Measurements from ENCODE around the gene SLCO1A2. TPM values are rescaled to one million over a fixed set of nuclear protein-coding genes. Genes with fewer than 3 reads are reported as not detected.

Gene SLCO1A2
- total and polyA plus RNA-seq, 11 donors = not detected

DNA sequence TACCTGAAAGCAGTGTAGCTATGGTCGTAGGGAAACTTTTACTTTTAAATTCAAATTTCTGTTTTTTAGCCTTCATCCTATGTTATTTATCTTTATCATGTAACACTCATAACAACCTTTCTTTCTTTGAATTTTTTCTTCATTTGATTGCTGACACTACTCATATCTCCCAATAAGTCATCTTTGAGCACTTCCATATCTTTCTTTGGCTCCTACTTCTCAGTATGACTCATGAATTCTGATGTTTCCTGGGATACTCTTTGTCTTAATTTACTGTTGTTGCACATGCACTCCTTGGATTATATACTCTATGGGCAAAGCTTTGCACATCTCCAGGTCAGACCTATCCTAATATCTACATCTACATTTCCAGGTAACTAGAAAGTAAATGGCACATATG, 19.9 kb upstream of the SLCO1A2 start:
- Histone ChIP-seq H3K27ac (no peak overlapping the region), H3K9me3 (peaks cover 0 to 3% (median 0%) of the 10 kb centered on the region in 12 donors), H3K4me3 (no peak overlapping the region), H3K4me1 (no peaks in the 10 kb centered on the region), H3K27me3 (no peaks in the 10 kb centered on the region), H3K36me3 (no peaks in the 10 kb centered on the region)
- DNase-seq (no peak), ATAC-seq (no peak)
- 36 to 88% (median 77%) methylated on average over 1 of the region's 1 CpG for WGBS, 4 donors
- intact Hi-C loops (cut with DNase I) = no loop called here
- TF ChIP-seq POLR2A (IDR thresholded peaks at IDR 0.05) = no peak
- TF ChIP-seq, protein P1, sequence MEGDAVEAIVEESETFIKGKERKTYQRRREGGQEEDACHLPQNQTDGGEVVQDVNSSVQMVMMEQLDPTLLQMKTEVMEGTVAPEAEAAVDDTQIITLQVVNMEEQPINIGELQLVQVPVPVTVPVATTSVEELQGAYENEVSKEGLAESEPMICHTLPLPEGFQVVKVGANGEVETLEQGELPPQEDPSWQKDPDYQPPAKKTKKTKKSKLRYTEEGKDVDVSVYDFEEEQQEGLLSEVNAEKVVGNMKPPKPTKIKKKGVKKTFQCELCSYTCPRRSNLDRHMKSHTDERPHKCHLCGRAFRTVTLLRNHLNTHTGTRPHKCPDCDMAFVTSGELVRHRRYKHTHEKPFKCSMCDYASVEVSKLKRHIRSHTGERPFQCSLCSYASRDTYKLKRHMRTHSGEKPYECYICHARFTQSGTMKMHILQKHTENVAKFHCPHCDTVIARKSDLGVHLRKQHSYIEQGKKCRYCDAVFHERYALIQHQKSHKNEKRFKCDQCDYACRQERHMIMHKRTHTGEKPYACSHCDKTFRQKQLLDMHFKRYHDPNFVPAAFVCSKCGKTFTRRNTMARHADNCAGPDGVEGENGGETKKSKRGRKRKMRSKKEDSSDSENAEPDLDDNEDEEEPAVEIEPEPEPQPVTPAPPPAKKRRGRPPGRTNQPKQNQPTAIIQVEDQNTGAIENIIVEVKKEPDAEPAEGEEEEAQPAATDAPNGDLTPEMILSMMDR (IDR thresholded peaks at IDR 0.05) = no peak

DNA sequence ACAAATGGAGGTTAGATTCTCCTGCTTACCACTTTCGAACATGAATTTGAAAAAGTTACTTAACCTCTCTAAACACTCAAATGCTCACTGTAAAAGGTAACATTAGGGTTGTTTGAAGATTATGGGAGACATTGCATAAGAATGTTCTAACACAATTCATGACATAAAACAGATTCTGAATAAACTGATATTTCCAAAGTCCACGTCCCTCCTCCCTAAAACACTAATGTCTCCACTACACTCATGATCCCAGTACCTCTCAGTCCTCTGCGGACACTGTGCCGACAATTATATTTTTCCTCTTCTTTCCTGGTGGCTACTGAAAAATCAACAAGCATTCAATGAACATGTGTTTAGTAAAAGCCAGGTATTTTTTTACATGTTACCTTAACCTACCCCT, 19.2 kb upstream of the SLCO1A2 start:
- no peak overlapping the region for H3K4me3 ChIP-seq
- H3K27me3 ChIP-seq = no peaks in the 10 kb centered on the region
- 82 to 84% (median 83%) methylated on average over 4 of the region's 4 CpGs for WGBS, 4 donors
- DNase-seq = no peak
- no peak overlapping the region for H3K27ac ChIP-seq
- no peak for ATAC-seq
- intact Hi-C loops (cut with DNase I) = no loop called here
- no peaks in the 10 kb centered on the region for H3K4me1 ChIP-seq
- no peaks in the 10 kb centered on the region for H3K36me3 ChIP-seq
- H3K9me3 ChIP-seq = peaks cover 0 to 3% (median 0%) of the 10 kb centered on the region in 12 donors
- TF ChIP-seq, protein P1 (IDR thresholded peaks at IDR 0.05) = no peak
- TF ChIP-seq POLR2A (IDR thresholded peaks at IDR 0.05) = no peak

DNA sequence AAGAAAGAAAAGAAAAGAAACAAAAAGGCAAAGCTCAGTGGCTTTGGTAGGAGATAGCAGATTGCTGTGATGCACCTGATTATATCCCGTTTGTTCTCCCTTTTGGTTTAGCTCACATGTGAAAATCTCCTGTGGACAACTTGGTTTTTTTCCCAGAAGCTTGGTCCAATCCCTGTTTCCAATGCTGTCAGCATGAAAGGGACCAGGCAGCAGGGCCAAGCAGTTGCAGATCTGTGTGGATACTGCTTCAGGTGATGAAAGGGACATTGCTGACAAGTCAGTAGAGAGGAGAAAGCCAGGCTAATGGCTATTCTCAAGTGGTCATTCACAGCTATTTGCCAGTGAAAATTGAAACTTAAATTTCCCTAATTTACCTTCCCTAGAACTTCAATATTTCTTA, 18.8 kb upstream of the SLCO1A2 start:
- no peak for TF ChIP-seq POLR2A (IDR thresholded peaks at IDR 0.05)
- TF ChIP-seq, protein P1 (IDR thresholded peaks at IDR 0.05) = no peak
- Histone ChIP-seq H3K4me3 (no peak overlapping the region), H3K4me1 (no peaks in the 10 kb centered on the region), H3K36me3 (no peaks in the 10 kb centered on the region), H3K9me3 (peaks cover 0 to 3% (median 0%) of the 10 kb centered on the region in 12 donors), H3K27me3 (no peaks in the 10 kb centered on the region), H3K27ac (no peak overlapping the region)
- WGBS, 4 donors = 8 to 17% (median 11%) methylated on average over 1 of the region's 1 CpG
- intact Hi-C loops (cut with DNase I) = no loop called here
- no peak for ATAC-seq
- DNase-seq = no peak

DNA sequence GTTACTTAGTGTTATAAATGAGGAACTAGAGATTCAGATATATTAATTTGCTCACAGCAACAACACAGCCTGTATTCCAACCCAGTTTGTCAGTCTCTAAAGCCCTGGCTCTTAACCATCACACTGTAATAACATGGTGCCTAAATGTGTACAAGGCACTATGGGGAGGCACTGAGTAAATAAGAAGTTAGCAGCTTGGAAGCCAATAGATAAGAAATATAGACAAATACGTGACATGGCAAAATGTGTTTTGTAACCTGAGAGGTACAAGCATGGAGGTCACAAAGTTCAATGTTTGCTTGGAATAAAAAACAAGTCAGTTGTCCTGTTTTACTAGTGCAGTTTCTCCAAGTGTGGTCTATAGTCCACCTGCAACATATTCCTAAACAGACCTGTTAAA, 16.3 kb upstream of the SLCO1A2 start:
- intact Hi-C loops (cut with DNase I) = no loop called here
- Histone ChIP-seq H3K36me3 (no peaks in the 10 kb centered on the region), H3K27ac (no peak overlapping the region), H3K4me3 (no peak overlapping the region), H3K9me3 (peaks cover 0 to 3% (median 0%) of the 10 kb centered on the region in 12 donors), H3K4me1 (no peaks in the 10 kb centered on the region), H3K27me3 (no peaks in the 10 kb centered on the region)
- WGBS, 4 donors = 55 to 58% (median 56%) methylated on average over 1 of the region's 1 CpG
- ATAC-seq (no peak), DNase-seq (no peak)
- TF ChIP-seq, protein P1 (IDR thresholded peaks at IDR 0.05) = no peak
- TF ChIP-seq POLR2A (IDR thresholded peaks at IDR 0.05) = no peak
